IPS DF 6.9 (cell line): ENCODE measurements around the gene B3GNT7.

ENCODE experiments used
- DNase-seq: peaks from one replicate; pipeline ENCODE4 v3.0.0-alpha.2; 2013; ENCODE audit warnings: low read depth, low spot score
- H3K27ac ChIP-seq: one replicate; pipeline ENCODE4 v1.5.1; 2013; ENCODE audit warnings: low read length, control low read depth
- H3K27me3 ChIP-seq: 2 replicates; pipeline ENCODE4 v1.6.1; 2013; ENCODE audit warnings: mild to moderate bottlenecking, low read length; ENCODE audit not compliant: control insufficient read depth, insufficient read depth
- H3K36me3 ChIP-seq: 2 replicates; pipeline ENCODE4 v1.6.1; 2013; ENCODE audit warnings: low read length; ENCODE audit not compliant: control insufficient read depth, insufficient read depth
- H3K4me1 ChIP-seq: 2 replicates; pipeline ENCODE4 v1.6.1; 2013; ENCODE audit warnings: low read length; ENCODE audit not compliant: control insufficient read depth, insufficient read depth
- H3K4me3 ChIP-seq: 2 replicates; pipeline ENCODE4 v1.5.1; 2013; ENCODE audit warnings: mild to moderate bottlenecking, low read length
- H3K9me3 ChIP-seq: 2 replicates; pipeline ENCODE4 v1.6.1; 2013; ENCODE audit warnings: low read length, inconsistent platforms; ENCODE audit not compliant: control insufficient read depth, insufficient read depth
- WGBS: extraction: QIAGEN DNeasy Blood & Tissue Kit; methylation state at CpG from one replicate; pipeline ENCODE4 v1.1.7; 2013; ENCODE audit warnings: mixed read lengths, missing lambda C conversion rate; ENCODE audit not compliant: insufficient read length, insufficient coverage; 5-methylcytosine and 5-hydroxymethylcytosine counted together

B3GNT7 gene

GRCh38 chr2:231356466-231356844 is 39.1 kb upstream of the B3GNT7 start:
- Histone ChIP-seq H3K4me3 (no peak overlapping the region), H3K27me3 (no peaks in the 10 kb centered on the region), H3K9me3 (no peaks in the 10 kb centered on the region), H3K27ac (no peak overlapping the region), H3K36me3 (peaks cover 3% of the 10 kb centered on the region; the same call in 1 of the 2 replicates), H3K4me1 (0 out of 2 replicates have a peak, but pooled peaks cover 3% of the 10 kb centered on the region)
- WGBS = no CpG with 5 or more reads among the region's 5 CpGs
- no peak for DNase-seq

GRCh38 chr2:231357048-231357447 is 38.5 kb upstream of the B3GNT7 start:
- H3K27ac ChIP-seq = no peak overlapping the region
- WGBS = no CpG with 5 or more reads among the region's 7 CpGs
- 0 out of 2 replicates have a peak, but pooled peaks cover 3% of the 10 kb centered on the region for H3K4me1 ChIP-seq

GRCh38 chr2:231357931-231358330 is 37.6 kb upstream of the B3GNT7 start:
- H3K27me3 ChIP-seq = no peaks in the 10 kb centered on the region
- DNase-seq = no peak
- no peak overlapping the region for H3K27ac ChIP-seq
- H3K4me1 ChIP-seq = 0 out of 2 replicates have a peak, but pooled peaks cover 3% of the 10 kb centered on the region
- WGBS = no CpG with 5 or more reads among the region's 4 CpGs
- peaks cover 3% of the 10 kb centered on the region; the same call in 1 of the 2 replicates for H3K36me3 ChIP-seq
- no peaks in the 10 kb centered on the region for H3K9me3 ChIP-seq
- H3K4me3 ChIP-seq = no peak overlapping the region

More at GRCh38 chr2:231357048-231357447, 38.5 kb upstream of the B3GNT7 start:
- H3K9me3 ChIP-seq = no peaks in the 10 kb centered on the region
- H3K27me3 ChIP-seq = no peaks in the 10 kb centered on the region
- peaks cover 3% of the 10 kb centered on the region; the same call in 1 of the 2 replicates for H3K36me3 ChIP-seq
- DNase-seq = no peak
- no peak overlapping the region for H3K4me3 ChIP-seq

- no peak for DNase-seq
- H3K9me3 ChIP-seq = no peaks in the 10 kb centered on the region
- WGBS = no CpG with 5 or more reads among the region's 10 CpGs
- peaks cover 3% of the 10 kb centered on the region; the same call in 1 of the 2 replicates for H3K36me3 ChIP-seq
- no peak overlapping the region for H3K4me3 ChIP-seq
- 0 out of 2 replicates have a peak, but pooled peaks cover 3% of the 10 kb centered on the region for H3K4me1 ChIP-seq
- H3K27ac ChIP-seq = no peak overlapping the region
- H3K27me3 ChIP-seq = no peaks in the 10 kb centered on the region
Observed at GRCh38 chr2:231359441-231359840, 36.1 kb upstream of the B3GNT7 start.

GRCh38 chr2:231359948-231360347 is 35.6 kb upstream of the B3GNT7 start:
- no peak for DNase-seq
- no peaks in the 10 kb centered on the region for H3K9me3 ChIP-seq
- no peak overlapping the region for H3K4me3 ChIP-seq
- no peak overlapping the region for H3K27ac ChIP-seq
- no peaks in the 10 kb centered on the region for H3K27me3 ChIP-seq
- 0 out of 2 replicates have a peak, but pooled peaks cover 3% of the 10 kb centered on the region for H3K4me1 ChIP-seq
- no CpG with 5 or more reads among the region's 11 CpGs for WGBS
- peaks cover 3% of the 10 kb centered on the region; the same call in 1 of the 2 replicates for H3K36me3 ChIP-seq

GRCh38 chr2:231360401-231360800 is 35.1 kb upstream of the B3GNT7 start:
- DNase-seq = no peak
- Histone ChIP-seq H3K36me3 (peaks cover 3% of the 10 kb centered on the region; the same call in 1 of the 2 replicates), H3K4me3 (no peak overlapping the region), H3K27ac (no peak overlapping the region), H3K27me3 (no peaks in the 10 kb centered on the region), H3K9me3 (no peaks in the 10 kb centered on the region), H3K4me1 (0 out of 2 replicates have a peak, but pooled peaks cover 3% of the 10 kb centered on the region)
- no CpG with 5 or more reads among the region's 11 CpGs for WGBS

GRCh38 chr2:231360881-231361371 is 34.6 kb upstream of the B3GNT7 start:
- Histone ChIP-seq H3K27me3 (no peaks in the 10 kb centered on the region), H3K27ac (no peak overlapping the region), H3K36me3 (peaks cover 3% of the 10 kb centered on the region; the same call in 1 of the 2 replicates), H3K4me3 (no peak overlapping the region), H3K9me3 (no peaks in the 10 kb centered on the region), H3K4me1 (no peaks in the 10 kb centered on the region)
- no peak for DNase-seq
- no CpG with 5 or more reads among the region's 13 CpGs for WGBS

- WGBS = no CpG with 5 or more reads among the region's 12 CpGs
- Histone ChIP-seq H3K4me1 (no peaks in the 10 kb centered on the region), H3K9me3 (no peaks in the 10 kb centered on the region), H3K4me3 (no peak overlapping the region), H3K36me3 (peaks cover 3% of the 10 kb centered on the region; the same call in 1 of the 2 replicates), H3K27me3 (no peaks in the 10 kb centered on the region), H3K27ac (no peak overlapping the region)
- no peak for DNase-seq
Observed at GRCh38 chr2:231361701-231362554, 33.6 kb upstream of the B3GNT7 start.

- H3K36me3 ChIP-seq = peaks cover 3% of the 10 kb centered on the region; the same call in 1 of the 2 replicates
- no peak for DNase-seq
- H3K27me3 ChIP-seq = no peaks in the 10 kb centered on the region
- WGBS = no CpG with 5 or more reads among the region's 9 CpGs
- H3K9me3 ChIP-seq = no peaks in the 10 kb centered on the region
- no peak overlapping the region for H3K4me3 ChIP-seq
- H3K27ac ChIP-seq = no peak overlapping the region
- peaks cover 1% of the 10 kb centered on the region; the same call in 1 of the 2 replicates for H3K4me1 ChIP-seq
Observed at GRCh38 chr2:231362555-231363184, 32.8 kb upstream of the B3GNT7 start.

GRCh38 chr2:231364061-231364460 is 31.4 kb upstream of the B3GNT7 start:
- Histone ChIP-seq H3K4me3 (no peak overlapping the region), H3K27me3 (no peaks in the 10 kb centered on the region), H3K9me3 (no peaks in the 10 kb centered on the region), H3K4me1 (peaks cover 1% of the 10 kb centered on the region; the same call in 1 of the 2 replicates), H3K27ac (no peak overlapping the region), H3K36me3 (peaks cover 3% of the 10 kb centered on the region; the same call in 1 of the 2 replicates)
- no peak for DNase-seq
- no CpG with 5 or more reads among the region's 5 CpGs for WGBS
